Smooth muscle cell (in vitro differentiated cells): Measurements from ENCODE around the gene ASTE1. TPM values are rescaled to one million over a fixed set of nuclear protein-coding genes. Genes with fewer than 3 reads are reported as not detected.

Experiments used
- DNase-seq: peaks from one replicate; lab custom pipeline; 2025; ENCODE audit not compliant: unreplicated experiment; lab: John Stamatoyannopoulos, UW
- H2AFZ ChIP-seq: fragments of 200-600 bp; sonication (generic); 2 replicates; pipeline ENCODE4 v1.6.0; 2016; ENCODE audit warnings: antibody characterized with exemption, low read depth, mild to moderate bottlenecking
- H3F3A ChIP-seq: fragments of 200-600 bp; sonication (generic); 2 replicates; pipeline ENCODE4 v1.6.0; 2017; ENCODE audit warnings: antibody characterized with exemption, low read depth
- H3K27ac ChIP-seq: fragments of 200-600 bp; sonication (generic); 2 replicates; pipeline ENCODE4 v1.5.1; 2016; ENCODE audit warnings: low read depth, mild to moderate bottlenecking
- H3K27me3 ChIP-seq: fragments of 200-600 bp; sonication (generic); 2 replicates; pipeline ENCODE4 v1.6.1; 2016; ENCODE audit warnings: low read depth, mild to moderate bottlenecking
- H3K36me3 ChIP-seq: fragments of 200-600 bp; sonication (generic); 2 replicates; pipeline ENCODE4 v1.5.1; 2016; ENCODE audit warnings: low read depth
- H3K4me1 ChIP-seq: fragments of 200-600 bp; sonication (generic); 2 replicates; pipeline ENCODE4 v1.5.1; 2016; ENCODE audit warnings: low read depth
- H3K4me2 ChIP-seq: fragments of 200-600 bp; sonication (generic); 2 replicates; pipeline ENCODE4 v1.6.0; 2016; ENCODE audit warnings: mild to moderate bottlenecking
- H3K4me3 ChIP-seq: fragments of 200-600 bp; sonication (generic); 2 replicates; pipeline ENCODE4 v1.5.1; 2016; ENCODE audit warnings: mild to moderate bottlenecking
- H3K79me2 ChIP-seq: fragments of 200-600 bp; sonication (generic); 2 replicates; pipeline ENCODE4 v1.6.0; 2016; ENCODE audit warnings: low read depth, mild to moderate bottlenecking
- H3K9ac ChIP-seq: fragments of 200-600 bp; sonication (generic); 2 replicates; pipeline ENCODE4 v1.6.0; 2016; ENCODE audit warnings: low read depth
- H3K9me3 ChIP-seq: fragments of 200-600 bp; sonication (generic); replicated peaks from 2 replicates; pipeline ENCODE4 v1.5.1; 2016; ENCODE audit warnings: low read depth
- H4K20me1 ChIP-seq: fragments of 200-600 bp; sonication (generic); 2 replicates; pipeline ENCODE4 v1.6.0; 2016; ENCODE audit warnings: low read depth
- WGBS: methylation state at CpG from one replicate; pipeline ENCODE4 v1.1.7; 2016; ENCODE audit warnings: low lambda C conversion rate; 5-methylcytosine and 5-hydroxymethylcytosine counted together
- polyA plus RNA-seq: library from polyadenylated mRNA; unstranded; fragments of >200 nt; fragmentation: Nextera tagmentation; extraction: Ambion mirVana; gene quantifications from 2 replicates; pipeline ENCODE4 v1.2.1, GENCODE V29; 2016
- total RNA-seq: library from RNA; depleted of rRNA; stranded (reverse); fragments of >200 nt; gene quantifications from 2 replicates; pipeline ENCODE4 v1.2.3, GENCODE V29; 2014
- TF ChIP-seq, protein P1 (sequence below): fragments of 200-600 bp; sonication (generic); IDR thresholded peaks from 2 replicates; pipeline ENCODE4 v1.5.1; 2017; ENCODE audit warnings: borderline replicate concordance, mild to moderate bottlenecking, antibody characterized with exemption; ENCODE audit not compliant: insufficient read depth, poor library complexity, severe bottlenecking

Gene ASTE1
- total and polyA plus RNA-seq, 2 experiments from 2014 or later, result 3.5 to 4.0 TPM

DNA sequence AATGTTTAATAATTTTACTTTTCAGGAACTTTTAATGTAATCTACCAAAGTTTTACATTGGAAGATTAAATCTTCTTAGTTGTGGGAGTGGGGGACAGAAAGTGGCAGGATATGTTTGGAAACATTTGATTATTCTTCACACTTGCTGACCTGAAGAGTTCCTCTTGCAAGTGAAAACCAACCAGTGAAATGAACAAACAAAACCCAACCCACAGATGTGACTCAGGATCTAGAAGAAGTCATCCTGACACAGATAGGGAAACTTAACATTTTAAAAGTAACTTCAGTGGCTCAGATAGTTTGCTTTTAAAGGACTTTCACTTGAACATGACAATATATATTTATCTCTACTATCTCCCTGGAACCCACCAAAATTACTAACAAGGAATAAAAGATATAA lies 55.4 kb downstream of the ASTE1 start:
- Histone ChIP-seq H3K36me3 (peaks cover 6% of the 10 kb centered on the region), H3K27ac (peak overlapping the region; percentile 31), H2AFZ (no peak overlapping the region), H3K27me3 (no peaks in the 10 kb centered on the region), H3K4me1 (peaks cover 15% of the 10 kb centered on the region), H3K9me3 (no peaks in the 10 kb centered on the region), H4K20me1 (no peaks in the 10 kb centered on the region), H3K9ac (no peak overlapping the region), H3K4me2 (no peak overlapping the region), H3K79me2 (no peaks in the 10 kb centered on the region), H3K4me3 (no peak overlapping the region), H3F3A (peaks cover 3% of the 10 kb centered on the region)
- TF ChIP-seq, protein P1, sequence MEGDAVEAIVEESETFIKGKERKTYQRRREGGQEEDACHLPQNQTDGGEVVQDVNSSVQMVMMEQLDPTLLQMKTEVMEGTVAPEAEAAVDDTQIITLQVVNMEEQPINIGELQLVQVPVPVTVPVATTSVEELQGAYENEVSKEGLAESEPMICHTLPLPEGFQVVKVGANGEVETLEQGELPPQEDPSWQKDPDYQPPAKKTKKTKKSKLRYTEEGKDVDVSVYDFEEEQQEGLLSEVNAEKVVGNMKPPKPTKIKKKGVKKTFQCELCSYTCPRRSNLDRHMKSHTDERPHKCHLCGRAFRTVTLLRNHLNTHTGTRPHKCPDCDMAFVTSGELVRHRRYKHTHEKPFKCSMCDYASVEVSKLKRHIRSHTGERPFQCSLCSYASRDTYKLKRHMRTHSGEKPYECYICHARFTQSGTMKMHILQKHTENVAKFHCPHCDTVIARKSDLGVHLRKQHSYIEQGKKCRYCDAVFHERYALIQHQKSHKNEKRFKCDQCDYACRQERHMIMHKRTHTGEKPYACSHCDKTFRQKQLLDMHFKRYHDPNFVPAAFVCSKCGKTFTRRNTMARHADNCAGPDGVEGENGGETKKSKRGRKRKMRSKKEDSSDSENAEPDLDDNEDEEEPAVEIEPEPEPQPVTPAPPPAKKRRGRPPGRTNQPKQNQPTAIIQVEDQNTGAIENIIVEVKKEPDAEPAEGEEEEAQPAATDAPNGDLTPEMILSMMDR, result no peak
- DNase-seq, result no peak

DNA sequence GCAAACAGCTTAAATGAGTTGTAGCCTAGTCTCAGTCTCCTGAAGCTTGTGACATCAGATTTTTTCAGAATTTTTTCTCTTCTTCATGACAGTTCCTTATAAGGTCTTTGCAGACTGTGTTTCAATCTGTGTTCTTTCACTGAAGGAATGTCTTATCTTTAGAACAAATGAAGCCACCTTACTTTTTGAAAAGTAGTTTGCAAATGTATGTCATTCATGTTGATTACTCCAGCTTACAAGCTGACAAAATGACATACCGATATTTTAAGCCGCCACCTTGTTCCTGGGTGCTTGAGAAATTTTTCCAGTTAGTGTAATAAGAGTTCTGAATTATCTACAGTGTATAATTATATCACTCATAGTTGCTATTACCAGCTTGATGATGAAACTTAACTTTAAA lies 57.0 kb downstream of the ASTE1 start:
- no peak for DNase-seq
- no peaks in the 10 kb centered on the region for H3K36me3 ChIP-seq
- TF ChIP-seq, protein P1, result no peak
- peaks cover 3% of the 10 kb centered on the region for H3F3A ChIP-seq
- no peaks in the 10 kb centered on the region for H3K79me2 ChIP-seq
- no peaks in the 10 kb centered on the region for H3K9me3 ChIP-seq
- H3K27me3 ChIP-seq, result no peaks in the 10 kb centered on the region
- 89% methylated on average over 2 of the region's 2 CpGs for WGBS
- no peak overlapping the region for H2AFZ ChIP-seq
- no peak overlapping the region for H3K4me2 ChIP-seq
- H3K4me1 ChIP-seq, result peaks cover 16% of the 10 kb centered on the region
- H3K4me3 ChIP-seq, result no peak overlapping the region
- H4K20me1 ChIP-seq, result no peaks in the 10 kb centered on the region
- H3K9ac ChIP-seq, result no peak overlapping the region
- peak overlapping the region; percentile 72 for H3K27ac ChIP-seq

DNA sequence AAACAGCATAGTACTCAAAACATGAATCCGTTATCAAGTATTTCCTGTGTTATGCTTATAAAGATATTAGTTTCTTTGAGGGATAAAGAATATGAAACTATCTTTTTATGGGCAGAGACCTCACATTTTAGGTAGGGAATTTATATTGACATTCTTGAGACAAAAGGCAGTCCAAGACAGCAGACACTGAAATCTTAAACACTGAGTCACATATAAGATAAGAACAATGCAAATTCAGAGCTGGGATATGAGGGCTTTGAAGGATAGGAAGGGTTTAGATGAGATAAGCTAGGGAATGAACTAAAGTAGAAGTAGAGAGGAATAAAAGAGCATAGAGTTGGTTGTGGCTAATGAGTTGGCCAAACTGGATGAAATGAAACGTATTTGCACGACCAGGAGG lies 58.4 kb downstream of the ASTE1 start:
- H3K4me2 ChIP-seq, result peak overlapping the region; percentile 64
- no peaks in the 10 kb centered on the region for H3K79me2 ChIP-seq
- WGBS, result 17% methylated on average over 3 of the region's 3 CpGs
- no peaks in the 10 kb centered on the region for H3K9me3 ChIP-seq
- peaks cover 30% of the 10 kb centered on the region for H3K4me1 ChIP-seq
- H3K4me3 ChIP-seq, result no peak overlapping the region
- H3K27me3 ChIP-seq, result no peaks in the 10 kb centered on the region
- H3K9ac ChIP-seq, result no peak overlapping the region
- TF ChIP-seq, protein P1, result no peak
- no peaks in the 10 kb centered on the region for H4K20me1 ChIP-seq
- DNase-seq, result no peak
- H2AFZ ChIP-seq, result no peak overlapping the region
- no peaks in the 10 kb centered on the region for H3K36me3 ChIP-seq
- peaks cover 3% of the 10 kb centered on the region for H3F3A ChIP-seq
- H3K27ac ChIP-seq, result peak overlapping the region; percentile 72

DNA sequence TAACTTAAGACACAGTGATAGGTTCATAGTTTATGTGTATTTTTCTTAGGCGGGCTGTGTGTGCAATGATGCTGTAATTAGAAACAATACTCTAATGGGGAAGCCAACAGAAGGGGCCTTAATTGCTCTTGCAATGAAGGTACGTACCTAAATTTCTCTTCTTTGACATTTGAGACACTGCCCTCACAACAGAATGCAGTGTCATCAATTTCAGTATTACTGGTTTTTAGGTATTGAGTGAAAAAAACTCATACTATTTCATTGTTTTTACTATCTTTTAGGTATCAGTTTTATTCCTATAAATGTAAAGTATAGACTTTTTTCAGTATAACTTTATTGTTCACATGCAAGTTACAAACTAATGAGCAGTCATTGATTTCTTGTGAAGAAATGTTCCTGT lies 59.3 kb downstream of the ASTE1 start:
- no peaks in the 10 kb centered on the region for H3K79me2 ChIP-seq
- H3K4me2 ChIP-seq, result no peak overlapping the region
- no peaks in the 10 kb centered on the region for H3K27me3 ChIP-seq
- H3K4me1 ChIP-seq, result peaks cover 38% of the 10 kb centered on the region
- H3K4me3 ChIP-seq, result no peak overlapping the region
- TF ChIP-seq, protein P1, result no peak
- H3K9ac ChIP-seq, result no peak overlapping the region
- no peak overlapping the region for H2AFZ ChIP-seq
- no peak for DNase-seq
- H3K27ac ChIP-seq, result peak overlapping the region; percentile 72
- no peaks in the 10 kb centered on the region for H3K36me3 ChIP-seq
- peaks cover 3% of the 10 kb centered on the region for H3F3A ChIP-seq
- WGBS, result 90% methylated on average over 2 of the region's 2 CpGs
- no peaks in the 10 kb centered on the region for H3K9me3 ChIP-seq
- no peaks in the 10 kb centered on the region for H4K20me1 ChIP-seq
